Peyer's patch (tissue), 4 donors: ENCODE data around the gene SOX11.

Experiments
- CTCF ChIP-seq, 6 experiments: fragments of 450-650 bp in 4 of 6; fragments of 200-600 bp in 2 of 6; sonication (generic) in 1 of 6; IDR thresholded peaks; one replicate each; pipeline ENCODE4 v1.5.1; 2017 to 2019; ENCODE audit warnings: antibody characterized with exemption in 6 of 6, mild to moderate bottlenecking in 3 of 6, moderate library complexity in 1 of 6
- POLR2A ChIP-seq, 2 donors: fragments of 450-650 bp; IDR thresholded peaks; one replicate each; pipeline ENCODE4 v1.5.1; 2017; ENCODE audit warnings: antibody characterized with exemption in 2 of 2, mild to moderate bottlenecking in 2 of 2, moderate library complexity in 2 of 2

DNA sequence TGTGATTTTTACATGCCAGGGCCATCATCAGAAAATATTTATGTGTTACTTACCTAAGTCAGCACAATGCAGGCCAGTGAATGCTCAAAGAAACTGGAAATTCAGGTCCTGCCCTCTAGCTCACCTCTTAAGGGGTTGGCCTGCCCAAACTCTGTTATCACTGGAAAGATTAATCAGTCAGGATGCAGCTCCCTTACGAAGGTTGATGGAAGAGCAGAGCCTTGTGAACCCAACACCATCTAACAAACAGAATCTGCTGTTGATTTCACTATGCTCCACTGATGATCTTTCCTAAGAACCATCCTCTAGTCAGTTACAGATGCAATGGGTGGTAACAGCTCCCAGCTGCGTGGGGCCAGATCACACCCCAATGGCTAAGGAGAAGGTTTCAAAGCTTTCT, 38.2 kb downstream of the SOX11 start:
- TF ChIP-seq CTCF (IDR thresholded peaks at IDR 0.05) (no peak), POLR2A (IDR thresholded peaks at IDR 0.05) (no peak)
